Right hindlimb (tissue), 1 donor: ENCODE results near the gene GRID1.

ENCODE experiments used
- DNase-seq: peaks from one replicate; pipeline ENCODE4 v3.0.0-alpha.2; 2018

The GRID1 gene

DNA sequence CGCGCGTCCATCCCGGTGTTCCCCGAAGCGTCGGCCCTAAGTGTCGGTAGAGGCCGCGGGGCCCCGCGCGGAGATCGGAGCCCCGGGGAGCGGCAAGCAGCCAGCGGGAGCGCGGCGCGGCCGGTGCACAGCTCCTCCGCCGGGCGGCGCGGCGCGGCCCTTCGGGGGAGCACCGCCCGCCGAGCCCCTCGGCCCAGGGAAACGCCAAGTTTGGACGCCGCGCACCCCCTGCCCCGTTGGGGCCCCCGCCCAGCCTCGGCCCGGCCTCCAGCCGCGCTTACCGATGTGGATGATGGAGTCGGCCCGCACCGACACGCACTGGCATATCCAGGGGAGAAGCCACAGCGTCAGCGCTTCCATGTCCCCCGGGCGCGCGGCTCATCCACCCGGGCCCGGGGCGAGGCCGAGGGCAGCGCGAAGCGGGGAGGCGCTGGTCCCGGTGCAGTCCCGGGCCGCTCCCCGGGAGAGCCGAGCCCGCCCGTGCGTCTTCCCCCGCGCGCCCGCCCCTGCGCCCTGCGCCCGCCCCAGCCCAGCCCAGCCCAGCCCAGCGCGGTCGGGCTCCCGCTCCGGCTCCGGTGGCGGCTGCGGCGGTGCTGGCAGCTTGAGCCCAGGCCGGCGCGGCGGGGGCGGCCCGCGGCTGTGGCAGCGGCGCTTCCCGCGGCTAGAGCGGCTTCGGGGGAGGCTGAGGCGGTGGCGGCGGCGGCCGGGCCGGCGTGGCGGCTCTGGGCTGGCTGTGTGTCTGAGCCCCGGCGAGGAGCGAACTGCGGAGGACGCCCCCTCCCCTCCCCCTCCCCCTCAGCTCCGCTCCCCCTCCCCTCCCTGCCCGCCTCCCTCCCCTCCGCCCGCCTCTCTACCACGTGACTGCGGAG is at the start of gene GRID1:
TSS of gene GRID1 (minus strand) at position 763 of the 869 bp plus-strand sequence.
- peak; percentile 78 for DNase-seq

DNA sequence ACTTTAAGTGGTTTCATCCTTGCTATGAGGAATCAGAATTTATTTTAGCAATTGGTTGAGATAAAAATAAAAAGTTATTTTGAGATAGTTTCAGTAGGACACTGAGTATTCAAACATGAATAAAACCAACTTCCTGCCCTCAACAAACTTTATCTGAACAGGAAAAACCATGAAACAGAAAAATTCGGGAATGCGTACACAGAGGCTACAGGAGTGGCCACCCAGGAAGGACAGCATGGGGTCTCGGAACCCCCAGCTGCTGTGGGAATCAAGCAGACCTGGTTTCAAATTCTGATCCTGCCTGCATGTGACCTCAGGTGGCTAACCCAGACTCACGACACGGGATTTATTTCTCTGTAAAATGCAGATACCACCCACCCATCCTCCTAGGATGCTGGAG is 49.0 kb upstream of the GRID1 start:
- no peak for DNase-seq

DNA sequence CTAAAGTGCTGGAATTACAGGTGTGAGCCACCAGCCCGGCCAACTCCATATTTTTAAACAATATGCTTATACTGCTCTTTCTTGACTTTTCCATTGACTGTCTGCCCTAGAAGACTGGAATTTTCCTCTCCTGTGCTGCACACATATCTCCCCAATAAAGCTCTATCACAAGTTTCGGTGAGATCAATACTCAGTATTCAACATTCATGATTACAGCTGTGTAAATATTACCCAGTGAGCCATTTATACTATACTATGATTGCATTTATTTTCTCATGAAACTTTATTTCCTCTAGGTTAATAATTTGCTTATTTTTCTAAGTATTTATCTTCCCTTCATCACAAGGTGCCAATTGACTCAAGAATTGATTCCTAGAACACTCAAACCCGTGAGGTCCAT is 48.5 kb upstream of the GRID1 start:
- DNase-seq = no peak

DNA sequence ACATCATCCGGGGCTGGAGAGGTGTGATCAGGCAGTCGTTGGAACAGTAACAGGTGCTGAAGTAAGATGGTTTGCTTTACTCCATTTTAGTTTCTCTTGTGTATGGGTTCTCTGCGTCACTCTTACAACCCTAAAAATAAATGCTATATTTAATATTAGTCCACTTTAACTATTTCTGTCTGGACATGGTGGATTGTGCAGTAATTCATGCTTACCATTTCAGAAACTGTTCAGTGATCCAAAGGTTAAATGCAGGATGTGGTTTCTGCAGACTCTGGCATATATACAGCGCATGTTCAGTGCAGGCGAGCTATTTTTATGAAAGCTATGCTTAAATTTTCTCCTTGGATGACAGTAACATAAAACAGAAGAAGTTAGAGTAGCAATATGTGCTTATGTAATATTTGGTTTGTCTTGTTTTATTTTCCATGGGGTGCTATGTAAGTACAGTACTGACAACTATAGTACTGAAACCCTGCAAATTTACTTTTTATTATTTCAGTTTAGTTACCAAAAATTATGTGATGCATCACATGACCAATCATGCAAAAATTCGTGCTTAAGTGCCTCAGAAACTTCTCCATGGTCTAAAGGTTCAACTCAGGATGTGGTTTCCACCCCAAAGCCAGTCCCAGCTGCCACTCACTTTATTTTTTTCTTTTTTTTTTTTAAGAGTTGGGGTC is 46.6 kb upstream of the GRID1 start:
- DNase-seq = no peak

- DNase-seq = no peak
These were observed 45.4 kb upstream of the GRID1 start for GRCh38 chr10:86411852-86412560.

GRCh38 chr10:86411281-86411841 is 44.8 kb upstream of the GRID1 start:
- peak; percentile 24 for DNase-seq

DNA sequence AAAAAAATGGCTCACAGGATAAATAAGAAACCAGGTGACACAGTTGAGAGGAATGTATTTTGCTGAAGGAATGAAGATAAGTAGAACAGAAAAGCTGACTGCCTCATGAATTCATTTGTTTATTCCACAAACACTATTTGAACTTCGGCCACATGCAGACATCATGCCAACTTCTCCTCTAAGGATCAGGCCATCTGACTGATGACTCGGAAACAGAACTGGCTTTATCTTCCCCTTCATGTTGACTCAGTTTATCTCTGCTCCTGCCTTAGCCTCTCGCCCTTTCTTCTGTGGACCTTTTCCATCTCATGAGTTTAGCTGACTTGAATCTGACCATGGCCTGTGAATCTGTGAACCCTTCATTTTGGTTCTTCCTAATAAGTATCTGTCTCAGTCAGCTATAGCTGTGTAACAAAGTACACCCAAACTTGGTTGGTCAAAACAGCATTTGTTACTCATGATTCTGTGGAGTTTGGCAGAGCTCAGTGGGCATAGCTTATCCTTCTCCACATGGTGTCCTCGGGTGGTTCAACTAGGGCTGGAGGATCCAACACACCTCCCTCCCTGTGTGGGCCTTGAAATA is 44.0 kb upstream of the GRID1 start:
- no peak for DNase-seq

- no peak for DNase-seq
These were observed 42.6 kb upstream of the GRID1 start for GRCh38 chr10:86409183-86409582.

DNA sequence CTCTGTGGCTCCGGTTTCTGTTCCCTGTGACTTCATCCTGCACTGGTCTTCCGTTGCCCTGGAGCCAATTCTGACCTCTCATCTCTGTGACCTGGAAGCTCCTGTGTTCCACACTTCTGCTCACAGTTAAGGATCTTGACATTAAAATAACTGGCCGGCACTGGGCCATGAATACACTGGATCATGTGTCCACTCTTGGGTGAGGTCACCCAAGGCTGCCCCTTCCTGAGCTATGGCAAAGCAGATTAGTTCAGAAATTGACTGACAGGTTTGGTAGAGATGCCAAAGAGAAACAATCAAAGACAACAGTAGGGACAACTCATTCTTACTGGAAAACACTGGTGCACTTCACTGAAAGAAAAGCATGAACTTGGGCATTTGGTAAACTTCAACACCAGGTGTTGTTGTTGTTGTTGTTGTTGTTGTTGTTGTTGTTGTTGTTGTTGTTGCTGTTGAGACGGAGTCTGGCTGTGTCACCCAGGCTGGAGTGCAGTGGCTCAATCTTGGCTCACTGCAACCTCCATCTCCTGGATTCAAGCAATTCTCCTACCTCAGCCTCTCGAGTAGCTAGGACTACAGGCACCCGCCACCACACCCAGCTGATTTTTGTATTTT is 36.7 kb upstream of the GRID1 start:
- no peak for DNase-seq

GRCh38 chr10:86402283-86402941 is 35.8 kb upstream of the GRID1 start:
- peak; percentile 54 for DNase-seq

- no peak for DNase-seq
These were observed 35.1 kb upstream of the GRID1 start for GRCh38 chr10:86401588-86402282.

- peak; percentile 54 for DNase-seq
These were observed 34.4 kb upstream of the GRID1 start for GRCh38 chr10:86400705-86401587.

DNA sequence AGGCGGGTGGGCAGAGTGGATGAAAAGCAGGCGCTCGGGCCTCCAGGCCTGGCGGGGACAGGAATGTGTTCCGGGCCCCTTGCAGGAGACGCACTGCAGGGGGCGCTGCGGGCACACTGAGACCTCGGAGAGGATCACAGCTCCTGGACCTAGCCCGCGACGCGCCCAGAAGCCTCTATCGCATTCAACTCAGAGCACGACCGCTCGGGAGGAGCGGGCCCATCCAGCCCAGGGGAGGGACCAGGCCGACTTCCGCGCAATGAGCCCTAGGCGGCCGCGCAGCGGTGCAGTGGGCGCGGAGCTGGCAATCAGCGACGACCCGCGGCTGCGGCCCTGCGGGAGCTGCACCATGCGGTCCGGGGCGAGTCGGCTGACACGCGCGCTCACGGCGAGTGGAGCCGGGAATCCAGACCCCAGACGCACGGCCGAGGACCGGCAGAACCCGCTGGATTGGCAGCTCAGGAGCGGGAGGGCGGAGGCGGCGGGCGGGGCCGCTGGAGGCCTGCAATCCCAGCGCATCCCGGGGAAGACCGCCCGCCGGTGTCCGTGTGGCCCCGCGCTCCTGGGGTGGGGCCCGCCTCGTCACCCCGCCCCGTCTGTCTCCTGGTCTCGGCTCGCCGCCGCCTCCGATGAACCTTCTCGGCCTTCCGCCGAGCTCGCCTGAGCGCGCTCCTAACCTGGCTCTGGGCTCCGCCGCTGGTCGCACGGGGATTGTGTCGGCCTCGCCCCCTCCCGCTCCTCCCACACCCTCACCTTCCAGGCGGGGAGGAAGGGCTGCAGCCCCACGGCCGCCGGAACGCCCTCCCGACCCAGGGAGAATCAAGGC is 33.5 kb upstream of the GRID1 start:
- peak; percentile 92 for DNase-seq

DNA sequence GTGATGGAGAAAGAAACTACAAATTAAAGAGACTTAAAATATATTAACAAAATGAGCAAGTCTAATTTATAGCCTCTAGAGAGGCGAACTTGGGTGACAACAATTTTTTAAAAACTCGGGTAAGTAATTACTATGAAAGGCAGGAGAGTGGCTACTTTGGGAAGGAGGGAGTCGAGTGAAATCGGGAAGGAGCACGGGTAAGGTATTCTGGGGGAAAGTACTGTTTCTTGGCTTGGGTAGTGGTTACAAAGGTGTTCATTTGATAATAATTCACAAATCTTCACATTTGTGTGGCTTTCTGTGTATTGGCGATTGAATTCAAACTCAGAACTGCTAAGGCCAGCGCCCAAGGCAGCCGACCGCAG is 32.9 kb upstream of the GRID1 start:
- no peak for DNase-seq

DNA sequence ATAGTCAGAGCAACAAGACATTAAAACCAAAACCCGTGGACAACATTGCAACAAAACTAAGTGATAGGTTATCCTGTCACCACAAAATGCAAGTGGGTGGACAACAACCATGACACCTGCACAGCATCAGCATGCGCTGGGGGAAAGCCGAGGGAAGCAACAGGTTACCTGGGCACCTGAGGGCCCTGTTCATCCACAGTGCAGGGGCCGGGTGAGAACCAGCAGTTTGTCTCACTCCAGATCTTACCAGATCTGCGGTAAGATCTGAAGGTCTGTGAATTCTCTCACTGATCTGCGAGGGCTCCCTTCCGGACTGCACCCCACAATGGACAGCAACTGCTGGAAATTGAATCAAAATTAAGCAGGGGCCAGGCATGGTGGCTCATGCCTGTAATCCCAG is 30.5 kb upstream of the GRID1 start:
- no peak for DNase-seq

DNA sequence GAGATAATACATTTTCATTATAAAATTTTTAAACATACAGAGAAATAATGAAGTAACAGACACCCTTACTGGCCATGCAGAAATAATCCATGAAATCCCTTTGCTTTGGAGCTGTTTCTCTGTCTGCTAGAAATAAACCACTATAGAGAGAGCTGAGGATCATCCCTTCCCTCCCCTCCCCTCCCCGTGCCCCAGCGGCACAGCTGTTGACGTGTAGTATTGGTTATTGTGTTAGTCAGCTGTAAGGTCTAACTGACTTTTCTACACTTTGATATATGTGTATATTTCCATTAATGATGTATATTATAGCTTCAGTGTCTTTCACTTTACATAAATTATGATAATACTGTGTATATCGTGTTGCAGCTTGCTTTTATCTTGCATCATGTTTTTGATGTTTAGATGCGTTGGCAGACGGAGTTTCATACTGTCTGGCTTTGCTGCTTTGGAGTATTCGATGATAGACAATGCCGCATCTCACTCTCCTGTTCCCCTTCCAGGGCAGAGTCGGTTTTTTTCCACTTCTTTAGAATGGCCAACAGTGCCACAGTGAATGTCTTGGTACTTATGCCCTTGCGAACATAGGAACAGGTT is 27.4 kb upstream of the GRID1 start:
- no peak for DNase-seq

DNA sequence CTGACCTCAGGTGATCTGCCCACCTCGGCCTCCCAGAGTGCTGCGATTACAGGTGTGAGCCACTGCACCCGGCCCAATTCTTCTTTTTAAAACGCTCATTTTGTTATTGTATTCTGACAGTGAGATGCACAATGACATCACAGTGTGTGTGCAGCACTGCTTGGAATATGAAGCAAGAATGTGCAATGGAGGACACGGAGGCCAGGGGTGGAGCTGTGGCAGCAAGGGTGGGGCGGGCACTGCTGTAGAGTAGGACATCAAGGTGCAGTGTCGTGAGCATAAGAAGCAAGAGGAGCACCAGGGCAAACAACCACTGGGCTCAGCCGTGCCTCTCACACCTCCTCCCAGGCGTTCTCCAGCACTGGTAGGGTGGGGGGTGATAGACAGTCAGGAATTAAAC is 26.8 kb upstream of the GRID1 start:
- DNase-seq = no peak

GRCh38 chr10:86392723-86393094 is 26.1 kb upstream of the GRID1 start:
- DNase-seq = no peak
